Measurements from ENCODE around the gene HDAC4.
A peak's percentile ranks its signal among the peaks of the same experiment; 100 is the strongest.

The HDAC4 gene

GRCh38 chr2:239235311-239235710 lies 165.5 kb downstream of the HDAC4 start:
- Histone ChIP-seq H3K27ac (ENCODE audit: extremely low read depth, low read depth, low read length) (no peak overlapping the region), H3K4me1 (ENCODE audit: control insufficient read depth, insufficient read depth, low read length) (no peaks in the 10 kb centered on the region), H3K36me3 (ENCODE audit: control insufficient read depth in 2 of 2, insufficient read depth in 1 of 2, low read length in 2 of 2) (no peaks in the 10 kb centered on the region), H3K4me3 (ENCODE audit: low read depth, low read length) (no peak overlapping the region), H3K9me3 (ENCODE audit: control insufficient read depth, insufficient read depth, low read depth, low read length) (no peaks in the 10 kb centered on the region)
- TF ChIP-seq ZNF146 (tag by site-specific recombination; IDR thresholded peaks at IDR 0.05) (no peak), ZNF239 (tag by site-specific recombination; IDR thresholded peaks at IDR 0.05) (no peak), ZNF266 (tag by site-specific recombination; IDR thresholded peaks at IDR 0.05; ENCODE audit: low read depth) (no peak), ZFP3 (tag by site-specific recombination; IDR thresholded peaks at IDR 0.05; ENCODE audit: low read depth) (no peak), ZIC2 (tag by site-specific recombination; IDR thresholded peaks at IDR 0.05) (no peak)
- TF ChIP-seq, protein P1, sequence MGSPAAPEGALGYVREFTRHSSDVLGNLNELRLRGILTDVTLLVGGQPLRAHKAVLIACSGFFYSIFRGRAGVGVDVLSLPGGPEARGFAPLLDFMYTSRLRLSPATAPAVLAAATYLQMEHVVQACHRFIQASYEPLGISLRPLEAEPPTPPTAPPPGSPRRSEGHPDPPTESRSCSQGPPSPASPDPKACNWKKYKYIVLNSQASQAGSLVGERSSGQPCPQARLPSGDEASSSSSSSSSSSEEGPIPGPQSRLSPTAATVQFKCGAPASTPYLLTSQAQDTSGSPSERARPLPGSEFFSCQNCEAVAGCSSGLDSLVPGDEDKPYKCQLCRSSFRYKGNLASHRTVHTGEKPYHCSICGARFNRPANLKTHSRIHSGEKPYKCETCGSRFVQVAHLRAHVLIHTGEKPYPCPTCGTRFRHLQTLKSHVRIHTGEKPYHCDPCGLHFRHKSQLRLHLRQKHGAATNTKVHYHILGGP (tag by site-specific recombination; IDR thresholded peaks at IDR 0.05): no peak
- POLR2A ChIA-PET: no interaction called here
- CTCF ChIA-PET: no interaction called here

GRCh38 chr2:239234191-239235175 lies 166.3 kb downstream of the HDAC4 start:
- no peaks in the 10 kb centered on the region for H3K36me3 ChIP-seq (ENCODE audit: control insufficient read depth in 2 of 2, insufficient read depth in 1 of 2, low read length in 2 of 2)
- peaks cover 3% of the 10 kb centered on the region; the same call in 1 of the 2 replicates for H3K4me1 ChIP-seq (ENCODE audit: control insufficient read depth, insufficient read depth, low read length)
- CTCF ChIA-PET: no interaction called here
- H3K4me3 ChIP-seq (ENCODE audit: low read depth, low read length): no peak overlapping the region
- POLR2A ChIA-PET: no interaction called here
- no peaks in the 10 kb centered on the region for H3K9me3 ChIP-seq (ENCODE audit: control insufficient read depth, insufficient read depth, low read depth, low read length)
- no peak overlapping the region for H3K27ac ChIP-seq (ENCODE audit: extremely low read depth, low read depth, low read length)
- TF ChIP-seq MEIS1 (CRISPR knock-in tag; IDR thresholded peaks at IDR 0.05; ENCODE audit: borderline replicate concordance): no peak
- TF ChIP-seq ZFHX2 (tag by site-specific recombination; conservative IDR thresholded peaks at IDR 0.05): peak; percentile 56; the same call in 1 of the 2 replicates
- TF ChIP-seq EGR2 (tag by site-specific recombination; IDR thresholded peaks at IDR 0.05; ENCODE audit: low read depth): peak; percentile 39; the same call in 1 of the 2 replicates

DNA sequence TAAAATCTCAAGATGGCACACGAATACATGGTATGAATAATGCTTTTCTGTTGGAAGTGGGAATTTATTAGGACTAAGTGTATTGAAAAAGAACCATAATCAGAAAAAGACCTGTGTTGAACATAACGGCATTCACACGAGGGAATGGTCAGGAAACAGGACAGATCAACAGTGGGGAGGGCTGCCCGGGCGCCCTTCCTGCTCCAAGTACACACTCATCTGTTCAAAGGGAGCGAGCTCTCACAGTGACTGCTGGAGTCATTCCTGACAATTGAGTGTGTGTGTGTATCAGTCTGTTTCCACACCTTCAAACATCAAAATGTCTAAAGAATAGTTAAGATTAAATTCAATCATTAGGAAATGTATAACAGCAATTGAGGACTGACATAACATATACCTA lies 167.2 kb downstream of the HDAC4 start:
- Histone ChIP-seq H3K27ac (ENCODE audit: extremely low read depth, low read depth, low read length) (no peak overlapping the region), H3K9me3 (ENCODE audit: control insufficient read depth, insufficient read depth, low read depth, low read length) (no peaks in the 10 kb centered on the region), H3K4me3 (ENCODE audit: low read depth, low read length) (no peak overlapping the region), H3K36me3 (ENCODE audit: control insufficient read depth in 2 of 2, insufficient read depth in 1 of 2, low read length in 2 of 2) (no peaks in the 10 kb centered on the region), H3K4me1 (ENCODE audit: control insufficient read depth, insufficient read depth, low read length) (peaks cover 3% of the 10 kb centered on the region; the same call in 1 of the 2 replicates)
- POLR2A ChIA-PET: no interaction called here
- CTCF ChIA-PET: no interaction called here
- no peak for TF ChIP-seq ZNF426 (tag by site-specific recombination; IDR thresholded peaks at IDR 0.05)
- no peak for TF ChIP-seq ZNF544 (tag by site-specific recombination; IDR thresholded peaks at IDR 0.05)
- no peak for TF ChIP-seq ZNF660 (tag by site-specific recombination; IDR thresholded peaks at IDR 0.05)
- no peak for TF ChIP-seq KLF1 (tag by site-specific recombination; IDR thresholded peaks at IDR 0.05)
- no peak for TF ChIP-seq PRDM1 (tag by site-specific recombination; IDR thresholded peaks at IDR 0.05)
- no peak for TF ChIP-seq SETDB1 (IDR thresholded peaks at IDR 0.05; ENCODE audit: insufficient read length, low read length)
- no peak for TF ChIP-seq GFI1B (tag by site-specific recombination; IDR thresholded peaks at IDR 0.05)
- TF ChIP-seq ZBTB44 (tag by site-specific recombination; IDR thresholded peaks at IDR 0.05): no peak
- no peak for TF ChIP-seq ZSCAN16 (tag by site-specific recombination; IDR thresholded peaks at IDR 0.05)
- no peak for TF ChIP-seq RBAK (tag by site-specific recombination; IDR thresholded peaks at IDR 0.05)
- no peak for TF ChIP-seq GLIS1 (tag by site-specific recombination; IDR thresholded peaks at IDR 0.05)
- no peak for TF ChIP-seq PATZ1 (tag by site-specific recombination; IDR thresholded peaks at IDR 0.05)
- TF ChIP-seq ZNF214 (tag by site-specific recombination; IDR thresholded peaks at IDR 0.05; ENCODE audit: borderline replicate concordance): no peak
- TF ChIP-seq ZBTB6 (tag by site-specific recombination; IDR thresholded peaks at IDR 0.05): no peak
- no peak for TF ChIP-seq ZNF121 (tag by site-specific recombination; IDR thresholded peaks at IDR 0.05)
- TF ChIP-seq ZNF843 (tag by site-specific recombination; IDR thresholded peaks at IDR 0.05): no peak
- TF ChIP-seq ZNF37A (tag by site-specific recombination; IDR thresholded peaks at IDR 0.05): no peak
- no peak for TF ChIP-seq ZNF621 (tag by site-specific recombination; IDR thresholded peaks at IDR 0.05)
